MM.1S (cell line): ENCODE results near the gene B4GALNT1.

Source experiments
- EZH2phosphoT487 ChIP-seq: fragments of 300-600 bp; sonication (generic); IDR thresholded peaks from 2 replicates; pipeline ENCODE4 v1.6.1; 2018; ENCODE audit warnings: antibody characterized with exemption, low read length
- TF ChIP-seq, protein P1 (sequence below): fragments of 300-600 bp; sonication (generic); IDR thresholded peaks from 2 replicates; pipeline ENCODE4 v1.5.1; 2016; ENCODE audit warnings: antibody characterized with exemption, low read length, mixed read lengths

DNA sequence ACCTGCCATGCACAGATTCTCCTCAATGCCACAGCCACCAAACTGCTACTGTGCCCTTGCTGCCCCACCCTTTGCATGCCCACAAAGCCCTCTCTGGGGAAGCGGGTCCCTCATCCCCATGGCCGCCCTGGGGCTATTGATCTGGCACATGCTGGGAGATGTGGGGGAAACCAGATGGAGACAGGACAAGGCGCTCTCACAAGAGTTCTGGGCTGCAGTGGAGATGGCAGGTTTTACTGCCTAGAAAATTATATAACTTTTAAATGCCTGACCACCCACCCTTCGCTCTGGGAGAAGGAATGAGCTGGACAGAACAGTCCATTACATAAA lies 52.6 kb downstream of the B4GALNT1 start:
- TF ChIP-seq, protein P1, sequence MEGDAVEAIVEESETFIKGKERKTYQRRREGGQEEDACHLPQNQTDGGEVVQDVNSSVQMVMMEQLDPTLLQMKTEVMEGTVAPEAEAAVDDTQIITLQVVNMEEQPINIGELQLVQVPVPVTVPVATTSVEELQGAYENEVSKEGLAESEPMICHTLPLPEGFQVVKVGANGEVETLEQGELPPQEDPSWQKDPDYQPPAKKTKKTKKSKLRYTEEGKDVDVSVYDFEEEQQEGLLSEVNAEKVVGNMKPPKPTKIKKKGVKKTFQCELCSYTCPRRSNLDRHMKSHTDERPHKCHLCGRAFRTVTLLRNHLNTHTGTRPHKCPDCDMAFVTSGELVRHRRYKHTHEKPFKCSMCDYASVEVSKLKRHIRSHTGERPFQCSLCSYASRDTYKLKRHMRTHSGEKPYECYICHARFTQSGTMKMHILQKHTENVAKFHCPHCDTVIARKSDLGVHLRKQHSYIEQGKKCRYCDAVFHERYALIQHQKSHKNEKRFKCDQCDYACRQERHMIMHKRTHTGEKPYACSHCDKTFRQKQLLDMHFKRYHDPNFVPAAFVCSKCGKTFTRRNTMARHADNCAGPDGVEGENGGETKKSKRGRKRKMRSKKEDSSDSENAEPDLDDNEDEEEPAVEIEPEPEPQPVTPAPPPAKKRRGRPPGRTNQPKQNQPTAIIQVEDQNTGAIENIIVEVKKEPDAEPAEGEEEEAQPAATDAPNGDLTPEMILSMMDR: no peak
- TF ChIP-seq EZH2phosphoT487: no peak
